ENCODE results near the gene PSD. TPM values are rescaled to one million over a fixed set of nuclear protein-coding genes. Genes with fewer than 3 reads are reported as not detected.
A peak's percentile ranks its signal among the peaks of the same experiment; 100 is the strongest.

Gene PSD
- total and polyA plus RNA-seq, 10 of the 15 experiments (the other 5 are each of a cell fraction or from before 2014, with no cell fraction given), result 0.11 to 2.0 (median 0.49) TPM; not detected in 2

DNA sequence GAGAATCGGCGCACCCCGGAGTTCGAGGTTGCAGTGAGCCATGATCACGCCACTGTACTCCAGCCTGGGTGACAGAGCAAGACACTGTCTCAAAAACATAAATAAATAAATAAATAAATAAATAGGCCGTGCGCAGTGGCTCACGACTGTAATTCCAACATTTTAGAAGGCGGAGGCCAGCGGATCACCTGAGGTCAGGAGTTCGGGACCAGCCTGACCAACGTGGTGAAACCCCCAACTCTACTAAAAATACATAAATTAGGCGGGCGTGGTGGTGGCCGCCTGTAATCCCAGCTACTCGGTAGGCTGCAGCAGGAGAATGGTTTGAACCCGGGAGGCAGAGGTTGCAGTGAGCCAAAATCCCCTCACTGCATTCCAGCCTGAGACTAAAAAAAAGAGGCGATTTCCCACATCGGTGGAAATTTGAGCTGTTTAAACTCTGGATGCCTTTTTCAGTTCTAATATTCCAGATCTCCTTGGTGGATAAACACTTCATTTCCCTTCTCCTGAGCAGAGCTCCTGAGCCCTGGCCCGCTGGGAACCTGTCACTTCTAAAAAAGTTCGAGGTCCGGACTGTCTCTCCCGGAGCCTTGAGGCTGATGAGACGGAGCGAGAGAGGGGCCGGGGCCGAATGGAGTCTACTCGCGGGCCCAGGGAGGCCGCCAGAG is 25.0 kb downstream of the PSD start (continued):
- TF ChIP-seq YY1 (IDR thresholded peaks at IDR 0.05; ENCODE audit: low read depth, low read length), result 0 out of 2 replicates have a peak, but pooled peaks have one; percentile 84
- TF ChIP-seq ZNF24 (IDR thresholded peaks at IDR 0.05), result no peak
- no peak for TF ChIP-seq NRF1 (conservative IDR thresholded peaks at IDR 0.05; ENCODE audit: low read depth, low read length)
- TF ChIP-seq ESRRA (IDR thresholded peaks at IDR 0.05; ENCODE audit: low read length), result no peak
- no peak for TF ChIP-seq MXI1 (IDR thresholded peaks at IDR 0.05; ENCODE audit: low read depth, low read length)
- no peak for TF ChIP-seq IKZF1 (conservative IDR thresholded peaks at IDR 0.05)
- TF ChIP-seq, protein P1, sequence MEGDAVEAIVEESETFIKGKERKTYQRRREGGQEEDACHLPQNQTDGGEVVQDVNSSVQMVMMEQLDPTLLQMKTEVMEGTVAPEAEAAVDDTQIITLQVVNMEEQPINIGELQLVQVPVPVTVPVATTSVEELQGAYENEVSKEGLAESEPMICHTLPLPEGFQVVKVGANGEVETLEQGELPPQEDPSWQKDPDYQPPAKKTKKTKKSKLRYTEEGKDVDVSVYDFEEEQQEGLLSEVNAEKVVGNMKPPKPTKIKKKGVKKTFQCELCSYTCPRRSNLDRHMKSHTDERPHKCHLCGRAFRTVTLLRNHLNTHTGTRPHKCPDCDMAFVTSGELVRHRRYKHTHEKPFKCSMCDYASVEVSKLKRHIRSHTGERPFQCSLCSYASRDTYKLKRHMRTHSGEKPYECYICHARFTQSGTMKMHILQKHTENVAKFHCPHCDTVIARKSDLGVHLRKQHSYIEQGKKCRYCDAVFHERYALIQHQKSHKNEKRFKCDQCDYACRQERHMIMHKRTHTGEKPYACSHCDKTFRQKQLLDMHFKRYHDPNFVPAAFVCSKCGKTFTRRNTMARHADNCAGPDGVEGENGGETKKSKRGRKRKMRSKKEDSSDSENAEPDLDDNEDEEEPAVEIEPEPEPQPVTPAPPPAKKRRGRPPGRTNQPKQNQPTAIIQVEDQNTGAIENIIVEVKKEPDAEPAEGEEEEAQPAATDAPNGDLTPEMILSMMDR (IDR thresholded peaks at IDR 0.05 in 2 of 3, conservative IDR thresholded peaks at IDR 0.05 in 1 of 3; ENCODE audit: control insufficient read depth in 2 of 3, extremely low read depth in 1 of 3, insufficient read depth in 1 of 3, low read depth in 3 of 3, low read length in 3 of 3), result peak in 1 of 3 experiments; percentile 97; a peak in 4 of 6 replicates
- TF ChIP-seq POU2F2 (IDR thresholded peaks at IDR 0.05; ENCODE audit: borderline replicate concordance, low read depth, low read length), result no peak
- no peak for TF ChIP-seq SIN3A (IDR thresholded peaks at IDR 0.05; ENCODE audit: low read depth, low read length)
- no peak for TF ChIP-seq TARDBP (IDR thresholded peaks at IDR 0.05; ENCODE audit: borderline replicate concordance)
- TF ChIP-seq TCF12 (IDR thresholded peaks at IDR 0.05; ENCODE audit: low read depth, low read length), result no peak
- TF ChIP-seq KDM1A (IDR thresholded peaks at IDR 0.05; ENCODE audit: borderline replicate concordance), result no peak
- TF ChIP-seq KLF5 (IDR thresholded peaks at IDR 0.05; ENCODE audit: partially characterized antibody), result no peak
- 0 out of 2 replicates have a peak, but pooled peaks have one; percentile 74 for TF ChIP-seq RCOR1 (conservative IDR thresholded peaks at IDR 0.05; ENCODE audit: low read depth, low read length)
- TF ChIP-seq, protein P2, sequence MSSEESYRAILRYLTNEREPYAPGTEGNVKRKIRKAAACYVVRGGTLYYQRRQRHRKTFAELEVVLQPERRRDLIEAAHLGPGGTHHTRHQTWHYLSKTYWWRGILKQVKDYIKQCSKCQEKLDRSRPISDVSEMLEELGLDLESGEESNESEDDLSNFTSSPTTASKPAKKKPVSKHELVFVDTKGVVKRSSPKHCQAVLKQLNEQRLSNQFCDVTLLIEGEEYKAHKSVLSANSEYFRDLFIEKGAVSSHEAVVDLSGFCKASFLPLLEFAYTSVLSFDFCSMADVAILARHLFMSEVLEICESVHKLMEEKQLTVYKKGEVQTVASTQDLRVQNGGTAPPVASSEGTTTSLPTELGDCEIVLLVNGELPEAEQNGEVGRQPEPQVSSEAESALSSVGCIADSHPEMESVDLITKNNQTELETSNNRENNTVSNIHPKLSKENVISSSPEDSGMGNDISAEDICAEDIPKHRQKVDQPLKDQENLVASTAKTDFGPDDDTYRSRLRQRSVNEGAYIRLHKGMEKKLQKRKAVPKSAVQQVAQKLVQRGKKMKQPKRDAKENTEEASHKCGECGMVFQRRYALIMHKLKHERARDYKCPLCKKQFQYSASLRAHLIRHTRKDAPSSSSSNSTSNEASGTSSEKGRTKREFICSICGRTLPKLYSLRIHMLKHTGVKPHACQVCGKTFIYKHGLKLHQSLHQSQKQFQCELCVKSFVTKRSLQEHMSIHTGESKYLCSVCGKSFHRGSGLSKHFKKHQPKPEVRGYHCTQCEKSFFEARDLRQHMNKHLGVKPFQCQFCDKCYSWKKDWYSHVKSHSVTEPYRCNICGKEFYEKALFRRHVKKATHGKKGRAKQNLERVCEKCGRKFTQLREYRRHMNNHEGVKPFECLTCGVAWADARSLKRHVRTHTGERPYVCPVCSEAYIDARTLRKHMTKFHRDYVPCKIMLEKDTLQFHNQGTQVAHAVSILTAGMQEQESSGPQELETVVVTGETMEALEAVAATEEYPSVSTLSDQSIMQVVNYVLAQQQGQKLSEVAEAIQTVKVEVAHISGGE (CRISPR knock-in tag; IDR thresholded peaks at IDR 0.05), result no peak
- no peak for TF ChIP-seq IRF4 (IDR thresholded peaks at IDR 0.05; ENCODE audit: low read depth, low read length)
- TF ChIP-seq, protein P3, sequence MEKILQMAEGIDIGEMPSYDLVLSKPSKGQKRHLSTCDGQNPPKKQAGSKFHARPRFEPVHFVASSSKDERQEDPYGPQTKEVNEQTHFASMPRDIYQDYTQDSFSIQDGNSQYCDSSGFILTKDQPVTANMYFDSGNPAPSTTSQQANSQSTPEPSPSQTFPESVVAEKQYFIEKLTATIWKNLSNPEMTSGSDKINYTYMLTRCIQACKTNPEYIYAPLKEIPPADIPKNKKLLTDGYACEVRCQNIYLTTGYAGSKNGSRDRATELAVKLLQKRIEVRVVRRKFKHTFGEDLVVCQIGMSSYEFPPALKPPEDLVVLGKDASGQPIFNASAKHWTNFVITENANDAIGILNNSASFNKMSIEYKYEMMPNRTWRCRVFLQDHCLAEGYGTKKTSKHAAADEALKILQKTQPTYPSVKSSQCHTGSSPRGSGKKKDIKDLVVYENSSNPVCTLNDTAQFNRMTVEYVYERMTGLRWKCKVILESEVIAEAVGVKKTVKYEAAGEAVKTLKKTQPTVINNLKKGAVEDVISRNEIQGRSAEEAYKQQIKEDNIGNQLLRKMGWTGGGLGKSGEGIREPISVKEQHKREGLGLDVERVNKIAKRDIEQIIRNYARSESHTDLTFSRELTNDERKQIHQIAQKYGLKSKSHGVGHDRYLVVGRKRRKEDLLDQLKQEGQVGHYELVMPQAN (conservative IDR thresholded peaks at IDR 0.05), result no peak
- no peak for TF ChIP-seq TAF1 (IDR thresholded peaks at IDR 0.05; ENCODE audit: borderline replicate concordance, low read depth, low read length)
- TF ChIP-seq, protein P4, sequence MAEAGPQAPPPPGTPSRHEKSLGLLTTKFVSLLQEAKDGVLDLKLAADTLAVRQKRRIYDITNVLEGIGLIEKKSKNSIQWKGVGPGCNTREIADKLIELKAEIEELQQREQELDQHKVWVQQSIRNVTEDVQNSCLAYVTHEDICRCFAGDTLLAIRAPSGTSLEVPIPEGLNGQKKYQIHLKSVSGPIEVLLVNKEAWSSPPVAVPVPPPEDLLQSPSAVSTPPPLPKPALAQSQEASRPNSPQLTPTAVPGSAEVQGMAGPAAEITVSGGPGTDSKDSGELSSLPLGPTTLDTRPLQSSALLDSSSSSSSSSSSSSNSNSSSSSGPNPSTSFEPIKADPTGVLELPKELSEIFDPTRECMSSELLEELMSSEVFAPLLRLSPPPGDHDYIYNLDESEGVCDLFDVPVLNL (IDR thresholded peaks at IDR 0.05; ENCODE audit: low read depth, low read length), result 0 out of 2 replicates have a peak, but pooled peaks have one; percentile 40
- TF ChIP-seq RELA (IDR thresholded peaks at IDR 0.05; ENCODE audit: borderline replicate concordance, partially characterized antibody), result no peak
- no peak for TF ChIP-seq MYC (IDR thresholded peaks at IDR 0.05; ENCODE audit: insufficient read depth, insufficient read length, insufficient replicate concordance, low read length, severe bottlenecking)
- TF ChIP-seq PAX8 (IDR thresholded peaks at IDR 0.05), result no peak
- no peak for TF ChIP-seq CREB1 (IDR thresholded peaks at IDR 0.05; ENCODE audit: low read depth)

Data from GM12878 (cell line).